NCI-H146 treated with DMSO at 0.1 percent for 48 hours (cell line): ENCODE data around the gene C16orf54.
A peak's percentile ranks its signal among the peaks of the same experiment; 100 is the strongest.
"Not testable (repeated sequence)": the region's sequence is repeated elsewhere in the genome, so short reads cannot be mapped to it uniquely, and the experiment has no call there.

ENCODE experiments used
- DNase-seq: peaks from one replicate; lab custom pipeline; 2025; ENCODE audit not compliant: unreplicated experiment; lab: John Stamatoyannopoulos, UW

C16orf54 gene

GRCh38 chr16:29745853-29746345 lies at the start of gene C16orf54:
Gene C16orf54 (minus strand): TSS chr16:29745990. CDS start chr16:29744951, 1,039 bp downstream.
- no peak for DNase-seq

- DNase-seq = no peak
Measured at GRCh38 chr16:29794231-29794710, 48.5 kb upstream of the C16orf54 start.

GRCh38 chr16:29793153-29793552 lies 47.4 kb upstream of the C16orf54 start:
- not testable (repeated sequence) for DNase-seq

GRCh38 chr16:29791845-29792807 lies 46.3 kb upstream of the C16orf54 start:
- no peak for DNase-seq

- DNase-seq = peak; percentile 56
Measured at GRCh38 chr16:29790949-29791844, 45.4 kb upstream of the C16orf54 start.

- peak; percentile 98 for DNase-seq
Measured at GRCh38 chr16:29790183-29790948, 44.6 kb upstream of the C16orf54 start, which contains the start of gene KIF22. Gene KIF22 (plus strand): TSS chr16:29790751. CDS start chr16:29790760, 9 bp downstream.

- peak; percentile 56 for DNase-seq
Measured at GRCh38 chr16:29789775-29790182, 44.0 kb upstream of the C16orf54 start.

- not testable (repeated sequence) for DNase-seq
Measured at GRCh38 chr16:29787155-29787554, 41.4 kb upstream of the C16orf54 start.

- no peak for DNase-seq
Measured at GRCh38 chr16:29784901-29785500, 39.2 kb upstream of the C16orf54 start.

- no peak for DNase-seq
Measured at GRCh38 chr16:29784157-29784556, 38.4 kb upstream of the C16orf54 start.

- DNase-seq = not testable (repeated sequence)
Measured at GRCh38 chr16:29783094-29783953, 37.5 kb upstream of the C16orf54 start.

GRCh38 chr16:29779474-29779873 lies 33.7 kb upstream of the C16orf54 start:
- DNase-seq = no peak

GRCh38 chr16:29777576-29778350 lies 32.0 kb upstream of the C16orf54 start, which contains the start of gene ZG16:
Gene ZG16 (plus strand): TSS chr16:29778256. CDS start chr16:29779267, 1,011 bp downstream.
- no peak for DNase-seq

- DNase-seq = no peak
Measured at GRCh38 chr16:29775742-29776408, 30.1 kb upstream of the C16orf54 start.

- DNase-seq = no peak
Measured at GRCh38 chr16:29774730-29775129, 28.9 kb upstream of the C16orf54 start.

- not testable (repeated sequence) for DNase-seq
Measured at GRCh38 chr16:29772330-29772729, 26.5 kb upstream of the C16orf54 start.

GRCh38 chr16:29770250-29770929 lies 24.6 kb upstream of the C16orf54 start:
- peak; percentile 64 for DNase-seq
